ENCODE results near the gene TMEM198.

Gene TMEM198

DNA sequence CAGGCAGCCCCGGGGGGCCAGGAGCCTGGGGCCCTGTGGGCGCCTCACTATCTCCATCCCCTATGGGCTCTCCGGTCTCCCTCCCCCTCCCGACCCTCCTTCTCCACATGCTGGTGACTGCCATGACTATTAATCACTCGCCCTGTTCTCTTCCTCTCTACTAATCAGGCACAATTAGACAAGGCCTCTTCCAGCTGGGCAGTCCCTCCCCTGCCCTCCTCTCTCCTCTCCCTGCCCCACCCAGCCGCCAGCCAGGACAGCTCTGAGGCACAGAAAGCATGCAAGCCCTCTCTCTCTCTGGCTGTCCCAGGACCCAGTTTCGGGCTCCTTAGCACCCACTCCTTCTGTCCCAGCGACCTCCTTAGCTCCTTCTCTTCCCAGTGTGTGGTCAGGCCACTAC lies 23.7 kb upstream of the TMEM198 start:
- no peak for DNase-seq (ENCODE audit: low read depth in 2 of 2)
- TF ChIP-seq CTCF (IDR thresholded peaks at IDR 0.05; ENCODE audit: low read depth, low read length): no peak
- H3K4me3 ChIP-seq (replicated peaks in 1 of 2; ENCODE audit: low read depth in 2 of 2, low read length in 2 of 2): no peak overlapping the region

GRCh38 chr2:219521066-219521880 lies 22.6 kb upstream of the TMEM198 start:
- TF ChIP-seq CTCF (IDR thresholded peaks at IDR 0.05; ENCODE audit: low read depth, low read length): peak; percentile 87
- peak; percentile 36 to 61 for DNase-seq (ENCODE audit: low read depth in 2 of 2)
- H3K4me3 ChIP-seq (replicated peaks in 1 of 2; ENCODE audit: low read depth in 2 of 2, low read length in 2 of 2): no peak overlapping the region

- no peak for TF ChIP-seq CTCF (IDR thresholded peaks at IDR 0.05; ENCODE audit: low read depth, low read length)
- peak; percentile 54 to 58 for DNase-seq (ENCODE audit: low read depth in 2 of 2)
- peak overlapping the region in 1 of 2 donors; percentile 18 for H3K4me3 ChIP-seq (replicated peaks in 1 of 2; ENCODE audit: low read depth in 2 of 2, low read length in 2 of 2)
Observed at GRCh38 chr2:219522111-219523030, 21.5 kb upstream of the TMEM198 start.

DNA sequence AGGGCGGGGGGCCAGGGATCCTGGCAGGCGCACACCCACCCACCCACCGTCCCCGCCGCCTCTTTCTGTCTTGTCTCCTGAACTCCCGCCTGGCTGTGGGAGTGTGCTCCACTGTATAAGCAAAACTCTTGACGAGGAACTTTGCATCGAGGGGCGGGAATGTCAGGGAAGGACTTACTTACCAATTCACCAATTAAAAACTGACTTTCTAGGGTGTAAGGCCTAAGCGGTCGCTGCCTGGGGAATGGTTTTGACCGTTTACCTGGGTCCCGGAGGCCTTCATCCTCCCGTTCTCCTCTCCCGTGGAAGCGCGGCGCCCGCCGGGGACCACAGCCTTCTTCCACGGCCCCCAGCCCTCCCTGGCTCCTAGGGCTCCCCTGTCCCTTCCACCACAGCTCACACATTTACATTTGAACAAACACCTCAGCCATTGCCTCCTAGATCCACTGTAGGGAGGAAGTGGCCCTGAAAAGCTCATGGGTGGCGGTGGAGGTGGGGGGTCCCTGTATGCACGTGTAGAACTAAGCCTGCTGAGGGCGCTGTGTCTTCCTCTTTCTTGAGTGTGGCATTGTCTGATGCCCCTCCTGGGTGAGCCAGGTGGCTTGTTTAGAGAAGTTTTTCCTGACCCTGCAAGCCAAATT lies 20.7 kb upstream of the TMEM198 start:
- TF ChIP-seq CTCF (IDR thresholded peaks at IDR 0.05; ENCODE audit: low read depth, low read length): no peak
- peak overlapping the region in 1 of 2 donors; percentile 18 for H3K4me3 ChIP-seq (replicated peaks in 1 of 2; ENCODE audit: low read depth in 2 of 2, low read length in 2 of 2)
- no peak for DNase-seq (ENCODE audit: low read depth in 2 of 2)

DNA sequence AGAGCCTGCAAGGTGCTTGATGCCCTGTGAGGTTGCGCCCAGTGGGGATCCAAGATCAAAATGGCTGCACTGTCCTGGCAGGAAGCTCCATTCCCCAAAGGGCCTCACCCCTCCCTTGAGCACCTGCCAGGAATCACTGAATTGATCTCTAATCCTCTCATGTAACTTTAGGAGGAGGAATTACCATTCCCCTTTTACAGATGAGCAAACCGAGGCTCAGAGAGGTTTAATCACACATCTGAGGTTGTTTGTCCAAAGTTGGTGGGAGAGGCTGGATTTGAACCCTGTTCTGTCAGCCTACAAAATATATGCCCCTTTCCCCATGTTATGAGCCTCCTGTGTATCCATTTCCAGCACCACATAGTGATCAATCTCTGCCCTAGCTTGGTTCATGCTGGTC lies 19.0 kb upstream of the TMEM198 start:
- H3K4me3 ChIP-seq (replicated peaks in 1 of 2; ENCODE audit: low read depth in 2 of 2, low read length in 2 of 2): no peak overlapping the region
- DNase-seq (ENCODE audit: low read depth in 2 of 2): no peak
- no peak for TF ChIP-seq CTCF (IDR thresholded peaks at IDR 0.05; ENCODE audit: low read depth, low read length)

GRCh38 chr2:219525533-219526232 lies 18.1 kb upstream of the TMEM198 start:
- TF ChIP-seq CTCF (IDR thresholded peaks at IDR 0.05; ENCODE audit: low read depth, low read length): no peak
- DNase-seq (ENCODE audit: low read depth in 2 of 2): peak in 1 of 2 donors; percentile 50
- H3K4me3 ChIP-seq (replicated peaks in 1 of 2; ENCODE audit: low read depth in 2 of 2, low read length in 2 of 2): no peak overlapping the region
